Measurements from ENCODE around the gene TCEANC2.
A peak's percentile ranks its signal among the peaks of the same experiment; 100 is the strongest.
"Not testable (repeated sequence)": the region's sequence is repeated elsewhere in the genome, so short reads cannot be mapped to it uniquely, and the experiment has no call there.

Gene TCEANC2

DNA sequence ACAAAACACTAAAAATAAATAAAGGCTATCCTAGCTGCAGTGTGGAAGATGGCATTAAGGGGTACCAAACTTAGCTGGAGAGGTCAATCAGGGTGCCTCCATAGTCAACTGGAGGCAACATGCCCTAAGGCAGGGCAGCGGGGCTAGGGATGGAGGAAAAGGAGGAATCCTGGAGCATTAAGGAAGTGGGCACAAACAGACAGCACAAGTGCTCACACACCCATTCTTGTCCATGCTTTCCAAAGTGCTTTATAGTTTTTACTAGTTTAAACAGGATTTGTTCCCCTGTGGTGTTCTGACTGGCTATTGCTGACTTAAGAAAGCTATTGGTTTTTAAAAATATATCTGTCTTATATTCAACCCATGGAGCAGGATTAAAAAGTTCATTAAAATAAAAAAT lies 33.3 kb downstream of the TCEANC2 start:
- no peak for DNase-seq (ENCODE audit: low read depth)

DNA sequence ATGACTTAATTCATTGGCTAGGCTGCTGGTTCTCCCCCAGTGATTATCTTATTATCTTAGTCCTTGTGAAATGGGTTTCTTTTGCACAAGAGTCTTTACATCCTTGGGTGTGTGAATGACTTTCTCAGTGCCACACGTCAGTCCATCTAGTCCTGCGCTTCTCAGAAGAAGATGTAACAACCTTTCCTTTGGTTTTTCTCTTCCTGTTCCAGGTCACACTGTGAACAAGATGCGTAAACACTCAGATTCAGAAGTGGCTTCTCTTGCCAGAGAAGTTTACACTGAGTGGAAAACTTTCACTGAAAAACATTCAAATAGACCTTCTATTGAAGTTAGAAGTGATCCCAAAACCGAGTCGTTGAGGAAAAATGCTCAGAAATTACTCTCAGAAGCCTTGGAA lies 35.0 kb downstream of the TCEANC2 start:
- no peak for DNase-seq (ENCODE audit: low read depth)

DNA sequence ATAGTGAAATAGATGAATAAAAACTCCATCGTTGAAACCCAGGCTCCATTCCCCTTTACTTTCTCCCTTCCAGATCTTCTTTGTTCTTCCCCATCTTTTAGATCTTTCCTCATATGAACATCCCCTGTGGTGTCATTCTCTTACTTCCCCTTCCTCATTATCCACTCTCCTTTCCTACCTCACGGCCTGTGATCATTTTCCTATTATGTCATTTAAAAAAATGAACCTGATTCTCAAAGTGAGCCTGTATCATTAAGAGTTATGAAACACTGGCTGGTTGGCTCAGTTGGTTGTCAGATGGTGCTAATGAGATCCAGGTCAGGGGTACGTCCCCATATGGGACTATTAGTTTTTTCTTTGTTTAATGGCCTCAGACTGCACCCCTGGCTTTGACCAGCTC lies 38.3 kb downstream of the TCEANC2 start:
- no peak for DNase-seq (ENCODE audit: low read depth)

DNA sequence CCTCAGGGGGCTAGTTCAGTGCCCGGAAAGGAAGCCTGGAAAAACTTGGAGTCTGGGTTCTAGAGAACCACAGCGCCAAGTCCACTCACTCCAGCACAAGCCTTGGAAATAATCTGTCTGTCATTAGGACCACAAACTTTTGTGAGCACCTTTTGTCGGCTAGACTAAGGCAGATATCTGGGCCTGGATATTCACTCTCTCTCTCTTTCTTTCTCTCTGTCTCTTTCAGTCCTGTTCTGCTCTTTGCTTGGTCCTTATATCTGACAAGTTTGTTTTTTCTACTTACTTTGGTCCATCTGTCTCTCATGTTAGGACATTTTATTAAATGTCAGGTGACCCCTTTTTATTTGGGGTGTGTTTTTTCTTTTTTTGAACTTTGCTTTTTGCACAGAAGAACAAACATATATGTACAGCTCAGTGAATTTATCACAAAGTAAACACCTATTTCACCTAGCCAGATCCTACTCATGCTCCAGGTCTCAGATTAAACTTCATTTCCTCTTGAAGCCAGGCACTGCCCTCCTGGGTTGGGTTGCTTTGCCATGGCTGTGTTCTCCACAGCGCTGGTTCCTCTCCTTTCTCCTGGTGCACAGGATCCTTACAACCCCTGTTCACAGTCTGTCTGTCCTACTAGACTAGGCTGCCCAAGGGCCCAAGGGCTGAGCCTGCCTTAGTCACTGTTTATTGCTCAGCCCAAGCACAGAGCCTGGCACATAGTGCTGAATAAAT lies 40.8 kb downstream of the TCEANC2 start:
- DNase-seq (ENCODE audit: low read depth): no peak

DNA sequence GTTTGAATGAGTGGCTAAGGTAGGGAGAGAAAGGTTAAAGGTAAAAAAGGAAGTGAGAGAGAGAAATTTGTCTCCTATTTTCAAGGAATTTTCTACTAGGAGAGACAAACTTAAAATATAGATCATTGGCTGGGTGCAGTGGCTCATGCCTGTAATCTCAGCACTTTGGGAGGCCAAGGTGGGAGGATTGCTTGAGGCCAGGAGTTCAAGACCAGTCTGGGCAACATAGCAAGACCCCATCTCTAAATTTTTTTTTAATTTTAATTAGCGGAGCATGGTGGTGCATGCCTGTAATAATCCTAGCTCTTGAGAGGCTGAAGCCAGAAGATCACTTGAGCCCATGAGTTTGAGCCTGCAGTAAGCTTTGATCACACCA lies 41.3 kb downstream of the TCEANC2 start:
- DNase-seq (ENCODE audit: low read depth): not testable (repeated sequence)

DNA sequence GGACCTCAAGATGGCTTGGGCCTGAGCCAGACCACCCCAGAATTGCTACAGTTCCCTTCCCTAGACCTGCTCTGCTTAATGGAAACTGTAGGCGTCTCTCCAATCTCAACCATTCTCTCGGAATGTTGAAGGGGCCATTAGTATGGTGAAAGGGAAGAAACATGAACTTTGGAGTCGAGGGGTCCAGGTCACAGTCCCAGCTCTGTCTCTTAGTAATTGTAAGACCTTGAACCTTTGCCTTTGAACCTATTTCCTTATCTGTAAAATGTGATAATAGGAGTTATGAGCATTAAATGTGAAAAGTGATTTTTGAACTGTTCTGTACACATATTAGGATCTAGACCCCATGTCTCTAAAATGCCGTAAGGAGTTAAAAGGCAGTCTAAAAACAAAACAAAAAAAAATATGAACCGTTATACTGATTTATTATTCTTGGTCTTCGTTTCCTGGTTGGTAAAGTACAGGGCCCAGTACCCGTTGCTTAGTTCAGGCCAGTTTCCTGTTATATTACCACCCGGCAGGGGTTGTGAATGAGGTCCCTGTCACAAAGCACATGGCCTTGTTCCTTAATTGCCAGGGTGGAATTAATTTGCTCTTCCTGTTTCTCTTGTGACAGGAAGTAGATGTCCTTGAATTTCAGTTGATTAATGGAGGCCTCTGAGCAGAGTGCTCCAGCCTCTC lies 42.3 kb downstream of the TCEANC2 start:
- DNase-seq (ENCODE audit: low read depth): no peak

DNA sequence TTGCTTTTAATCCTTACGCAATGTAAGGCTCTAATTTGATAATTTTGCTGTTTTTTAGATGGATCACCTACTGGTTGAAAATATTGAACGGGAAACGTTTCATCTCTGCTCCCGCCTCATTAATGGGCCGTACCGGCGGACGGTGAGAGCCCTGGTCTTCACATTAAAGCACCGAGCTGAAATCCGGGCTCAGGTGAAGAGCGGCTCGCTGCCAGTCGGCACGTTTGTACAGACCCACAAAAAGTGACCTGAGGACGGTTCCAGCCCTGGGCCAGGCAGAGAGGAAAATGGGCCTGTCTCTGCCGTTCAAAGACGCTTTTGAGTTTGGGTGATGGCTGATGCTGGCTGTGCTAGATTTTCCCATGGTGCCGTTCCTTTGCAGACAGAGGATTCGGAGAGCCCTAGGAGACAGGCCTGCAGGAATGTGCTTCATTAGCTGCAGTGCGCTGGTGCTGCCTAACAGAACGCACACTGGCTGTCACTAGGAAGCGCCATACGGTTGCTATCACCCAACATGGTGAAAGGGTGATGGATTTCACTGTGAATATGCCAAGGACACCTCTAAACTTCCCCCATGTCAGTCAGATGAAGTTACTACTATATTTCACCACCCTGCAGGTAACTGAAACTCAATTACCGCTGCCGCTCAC lies 42.9 kb downstream of the TCEANC2 start:
- no peak for DNase-seq (ENCODE audit: low read depth)

DNA sequence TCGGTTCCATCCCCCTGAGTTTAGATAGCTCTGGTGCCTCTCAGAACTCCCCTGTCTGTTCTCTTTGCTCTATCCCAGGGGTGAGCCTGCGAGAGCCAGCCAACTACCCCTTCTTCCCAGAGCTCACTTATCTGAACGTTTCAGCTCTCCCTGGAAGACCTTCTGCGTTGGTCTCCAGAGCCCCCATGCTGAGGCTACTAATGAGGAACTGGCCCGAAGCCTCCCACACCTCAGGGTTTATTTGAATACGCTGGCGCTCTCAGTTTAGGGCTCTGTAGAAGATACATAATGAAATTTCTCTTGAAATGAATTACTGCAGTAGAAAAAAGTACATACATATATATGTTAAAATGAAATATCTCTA lies 43.5 kb downstream of the TCEANC2 start:
- no peak for DNase-seq (ENCODE audit: low read depth)

DNA sequence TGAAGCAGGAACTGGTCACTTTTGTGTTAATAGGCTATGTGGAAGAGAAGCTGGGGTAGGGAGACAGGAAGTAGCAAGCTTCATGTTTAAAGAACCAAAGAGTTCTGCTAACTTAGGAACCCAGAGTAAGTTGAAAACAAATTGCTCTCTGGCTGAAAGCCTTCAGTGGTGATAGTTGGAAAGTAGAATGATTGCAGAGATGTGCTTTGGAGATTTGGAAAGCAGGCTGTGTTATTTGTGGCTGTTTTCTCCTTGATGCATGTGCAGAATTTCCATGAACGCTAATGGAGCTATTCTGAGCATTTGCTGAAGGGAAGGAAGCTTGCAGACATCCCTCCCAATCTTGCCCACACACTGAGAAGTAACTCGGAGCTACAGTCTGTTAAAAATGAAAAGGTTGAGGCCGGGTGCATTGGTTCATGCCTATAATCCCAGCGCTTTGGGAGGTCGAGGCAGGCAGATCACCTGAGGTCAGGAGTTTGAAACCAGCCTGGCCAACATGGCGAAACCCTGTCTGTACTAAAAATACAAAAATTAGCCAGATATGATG lies 45.7 kb downstream of the TCEANC2 start:
- DNase-seq (ENCODE audit: low read depth): no peak

DNA sequence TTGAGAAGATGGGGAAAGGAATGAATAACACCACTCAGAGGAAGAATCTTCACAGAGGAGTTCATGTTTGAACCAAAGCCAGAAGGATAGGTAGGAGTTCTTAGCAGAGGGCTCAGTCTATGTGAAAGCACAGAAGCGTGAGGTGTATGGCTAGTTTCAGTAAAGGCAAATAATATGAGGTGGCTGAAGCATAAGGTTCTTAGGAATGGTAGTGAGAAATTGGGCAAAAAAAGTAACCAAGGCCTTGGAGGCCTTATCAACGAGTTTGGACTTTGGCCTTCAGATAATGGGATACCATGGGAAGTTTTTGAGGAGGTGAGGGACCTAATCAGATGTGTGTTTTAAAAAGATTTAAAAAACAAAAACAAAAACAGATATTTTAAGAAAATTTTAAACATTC lies 47.1 kb downstream of the TCEANC2 start:
- no peak for DNase-seq (ENCODE audit: low read depth)

DNA sequence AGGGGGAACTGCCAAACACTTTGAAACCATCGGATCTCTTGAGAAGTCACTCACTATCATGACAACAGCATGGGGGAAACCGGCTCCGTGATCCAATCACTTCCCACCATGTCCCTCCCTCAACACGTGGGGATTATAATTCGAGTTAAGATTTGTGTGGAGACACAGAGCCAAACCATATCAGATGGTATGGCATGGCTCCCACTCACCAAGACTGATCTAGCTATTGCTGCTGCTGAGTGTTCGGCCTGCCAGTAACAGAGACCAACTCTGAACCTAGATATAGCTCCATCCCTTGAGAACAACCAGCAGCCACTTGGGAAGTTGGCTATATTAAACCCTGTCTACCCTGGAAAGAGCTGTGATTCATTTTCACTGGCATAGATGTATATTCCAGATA lies 50.0 kb downstream of the TCEANC2 start:
- DNase-seq (ENCODE audit: low read depth): no peak

DNA sequence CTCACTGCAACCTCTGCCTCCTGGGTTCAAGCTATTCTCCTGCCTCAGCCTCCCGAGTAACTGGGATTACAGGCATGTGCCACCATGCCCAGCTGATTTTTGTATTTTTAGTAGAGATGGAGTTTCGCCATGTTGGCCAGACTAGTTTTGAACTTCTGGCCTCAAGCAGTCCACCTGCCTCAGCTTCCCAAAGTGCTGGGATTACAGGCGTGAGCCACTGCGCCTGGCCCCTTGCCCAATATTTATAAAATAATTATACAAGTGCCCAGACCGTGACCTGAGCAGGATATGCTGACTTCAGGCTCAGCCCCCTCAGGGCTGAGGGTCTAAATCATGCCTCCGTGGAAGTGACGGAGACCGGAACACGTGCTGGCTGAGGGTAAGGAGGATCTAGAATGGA lies 51.2 kb downstream of the TCEANC2 start:
- not testable (repeated sequence) for DNase-seq (ENCODE audit: low read depth)

DNA sequence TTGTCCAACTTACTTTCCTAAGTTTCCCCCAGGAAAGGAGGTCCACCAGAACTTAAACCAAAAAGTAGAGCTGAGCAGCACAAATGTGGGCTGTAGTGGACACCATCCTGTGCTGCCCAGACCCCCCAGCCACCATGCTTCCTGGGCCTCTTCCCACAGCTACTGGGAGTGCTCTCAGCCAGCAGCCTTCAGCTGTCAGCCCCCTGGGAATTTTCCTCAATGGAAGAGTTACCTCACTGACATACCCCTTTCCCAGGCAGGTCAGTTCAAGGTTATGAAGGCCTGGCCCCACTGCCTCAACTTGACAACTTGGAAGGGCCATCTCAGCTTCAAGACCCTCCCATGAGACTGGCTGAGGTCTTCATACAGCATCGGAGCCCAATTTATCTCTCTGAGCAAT lies 51.7 kb downstream of the TCEANC2 start:
- DNase-seq (ENCODE audit: low read depth): no peak

DNA sequence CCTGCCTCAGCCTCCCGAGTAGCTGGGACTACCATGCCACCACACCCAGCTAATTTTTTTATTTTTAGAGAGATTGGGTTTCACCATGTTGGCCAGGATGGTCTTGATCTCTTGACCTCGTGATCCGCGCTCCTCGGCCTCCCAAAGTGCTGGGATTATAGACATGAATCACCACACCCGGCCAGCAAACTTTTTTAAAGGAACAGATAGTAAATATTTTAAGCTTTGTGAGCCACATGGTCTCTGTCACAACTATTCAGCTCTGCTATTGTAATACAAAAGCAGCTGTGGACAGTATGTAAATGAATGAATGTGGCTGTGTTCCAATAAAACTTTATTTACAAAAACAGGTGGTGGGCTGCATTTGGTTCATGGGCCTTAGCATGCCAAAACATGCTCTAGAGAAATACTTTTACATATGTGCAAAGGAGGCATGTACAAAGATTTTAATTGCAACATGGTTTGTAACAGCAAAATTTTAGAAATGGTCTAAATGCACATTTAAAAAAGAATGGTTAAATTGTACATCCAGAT lies 52.4 kb downstream of the TCEANC2 start:
- DNase-seq (ENCODE audit: low read depth): peak; percentile 26

DNA sequence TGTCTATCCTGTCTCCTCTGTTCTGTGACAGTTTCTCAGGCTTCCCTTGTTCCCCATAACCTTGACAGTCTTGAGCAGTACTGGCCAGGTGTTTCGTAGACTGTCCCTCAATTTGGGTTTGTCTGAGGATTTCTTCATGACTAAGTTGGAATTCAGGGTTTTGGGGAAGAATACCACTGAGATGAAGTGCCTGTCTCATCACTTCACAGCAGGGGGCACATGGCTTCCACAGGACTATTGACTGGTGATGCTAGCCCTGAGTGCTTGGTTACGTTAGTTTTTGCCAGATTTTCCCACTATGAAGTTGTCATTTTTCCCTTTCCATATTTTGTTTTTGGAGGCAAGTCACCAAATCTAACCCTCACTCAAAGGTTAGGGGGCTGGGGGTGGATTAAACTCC lies 53.7 kb downstream of the TCEANC2 start:
- peak; percentile 21 for DNase-seq (ENCODE audit: low read depth)

DNA sequence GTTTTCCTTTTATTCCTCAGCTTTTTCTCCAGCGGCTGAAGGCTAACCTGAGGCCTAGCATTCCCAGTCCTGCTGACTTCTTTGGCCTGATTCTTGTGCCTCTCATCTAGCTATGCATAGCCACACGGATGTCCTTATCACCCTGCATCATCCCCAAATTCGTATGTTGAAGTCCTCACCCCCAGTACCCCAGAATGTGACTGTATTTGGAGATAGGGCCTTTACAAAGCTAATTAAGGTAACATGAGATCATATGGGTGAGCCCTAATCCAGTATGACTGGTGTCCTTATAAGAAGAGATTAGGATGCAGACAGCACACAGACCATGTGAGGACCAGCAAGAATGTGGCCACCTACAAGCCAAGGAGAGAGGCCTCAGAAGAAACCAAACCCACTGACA lies 54.7 kb downstream of the TCEANC2 start:
- DNase-seq (ENCODE audit: low read depth): no peak

DNA sequence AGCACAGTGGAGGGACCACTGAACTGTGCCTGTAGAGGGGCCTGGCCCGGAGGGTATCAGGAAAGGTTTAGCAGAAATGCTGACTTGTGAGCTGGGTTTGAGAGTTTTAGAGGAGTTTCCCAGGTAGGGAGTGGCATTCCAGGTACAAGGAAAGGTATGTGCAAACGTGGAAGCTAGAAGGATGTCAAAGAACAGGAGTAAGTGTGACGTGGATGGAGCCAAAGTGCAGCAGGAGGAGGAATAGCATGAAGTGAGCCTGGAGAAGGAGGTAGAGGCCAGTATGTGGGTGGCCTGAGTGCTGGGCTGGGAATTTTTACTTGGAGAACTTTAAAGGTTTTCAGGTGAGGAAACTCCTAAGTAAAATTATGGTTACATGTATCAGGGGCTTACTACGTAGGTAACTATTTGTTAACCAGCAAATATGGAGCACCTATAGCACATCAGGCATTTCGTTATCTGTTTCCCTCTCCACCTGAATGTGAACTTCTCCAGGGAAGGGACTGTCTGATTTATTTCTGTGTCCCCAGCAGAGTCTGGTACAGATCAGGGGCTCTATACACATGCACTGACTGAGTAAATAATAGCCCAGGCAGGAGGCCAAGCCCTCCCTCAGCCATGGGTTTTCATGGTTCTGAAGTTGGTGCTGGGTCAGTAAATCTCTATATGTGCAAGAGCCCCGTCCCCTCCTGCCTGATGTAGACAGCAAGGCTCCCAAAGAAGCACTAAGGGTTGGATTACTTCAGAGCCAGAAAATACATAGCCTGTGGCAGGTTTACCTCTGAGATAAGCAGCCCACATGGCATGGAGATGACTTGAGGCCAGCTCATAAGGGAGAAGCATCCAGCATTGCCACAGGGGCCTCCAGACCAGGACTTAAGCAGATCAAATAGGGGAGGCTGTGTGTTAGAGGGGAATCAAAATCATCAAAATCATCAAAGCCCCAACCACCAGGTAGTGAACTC lies 56.0 kb downstream of the TCEANC2 start:
- no peak for DNase-seq (ENCODE audit: low read depth)

DNA sequence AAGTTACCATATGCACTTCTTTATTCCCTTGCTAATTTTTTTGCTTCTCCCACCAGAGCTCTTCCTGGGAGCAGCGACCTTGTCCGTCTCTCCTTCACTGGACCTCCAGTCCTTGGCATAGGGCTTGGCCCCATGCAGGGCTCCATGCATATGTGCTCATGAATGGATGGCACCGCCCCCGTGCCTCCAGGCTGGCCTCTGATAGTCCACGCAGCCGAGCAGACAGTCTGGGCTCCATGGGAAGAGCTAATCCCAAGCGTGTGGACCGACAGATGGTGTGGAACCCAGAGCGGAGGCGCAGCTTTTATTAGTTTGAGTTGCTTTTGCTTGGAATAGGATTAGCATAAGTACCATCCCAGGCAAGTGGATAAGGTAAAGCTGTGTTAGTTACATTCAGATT lies 57.6 kb downstream of the TCEANC2 start:
- DNase-seq (ENCODE audit: low read depth): no peak

DNA sequence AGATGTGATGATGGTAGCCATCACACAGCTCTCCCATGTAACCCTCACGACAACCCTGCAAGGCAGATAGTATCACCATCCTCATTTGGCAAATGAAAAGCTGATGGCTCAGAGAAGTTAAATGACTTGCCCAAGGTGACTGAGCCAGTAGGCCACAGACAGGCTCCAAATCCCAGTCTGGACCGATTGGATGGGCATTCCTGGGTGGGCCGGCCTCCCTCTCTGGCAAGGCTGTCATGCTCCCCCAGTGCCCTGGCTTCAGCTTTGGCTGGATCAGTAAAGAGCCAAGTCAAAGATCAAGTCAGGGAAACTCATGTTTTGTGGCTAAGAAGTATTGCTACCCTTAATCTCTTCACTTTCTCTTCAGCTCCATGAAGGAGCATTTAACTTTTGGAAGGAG lies 58.2 kb downstream of the TCEANC2 start:
- DNase-seq (ENCODE audit: low read depth): no peak

DNA sequence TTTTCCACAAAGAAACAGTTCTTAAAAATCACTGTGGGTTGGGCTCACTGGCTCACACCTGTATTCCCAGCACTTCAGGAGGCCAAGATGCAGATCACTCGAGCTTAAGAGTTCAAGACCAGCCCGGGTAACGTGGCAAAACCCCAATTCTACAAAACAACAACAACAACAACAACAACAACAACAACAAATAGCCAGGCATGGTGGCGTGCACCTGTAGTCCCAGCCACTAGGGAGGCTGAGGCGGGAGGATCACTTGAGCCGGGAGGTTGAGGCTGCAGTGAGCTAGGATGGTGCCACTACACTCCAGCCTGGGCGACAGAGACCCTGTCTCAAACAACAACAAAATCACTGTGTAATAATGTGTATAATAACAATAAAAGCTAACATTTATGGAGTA lies 58.6 kb downstream of the TCEANC2 start:
- no peak for DNase-seq (ENCODE audit: low read depth)

DNA sequence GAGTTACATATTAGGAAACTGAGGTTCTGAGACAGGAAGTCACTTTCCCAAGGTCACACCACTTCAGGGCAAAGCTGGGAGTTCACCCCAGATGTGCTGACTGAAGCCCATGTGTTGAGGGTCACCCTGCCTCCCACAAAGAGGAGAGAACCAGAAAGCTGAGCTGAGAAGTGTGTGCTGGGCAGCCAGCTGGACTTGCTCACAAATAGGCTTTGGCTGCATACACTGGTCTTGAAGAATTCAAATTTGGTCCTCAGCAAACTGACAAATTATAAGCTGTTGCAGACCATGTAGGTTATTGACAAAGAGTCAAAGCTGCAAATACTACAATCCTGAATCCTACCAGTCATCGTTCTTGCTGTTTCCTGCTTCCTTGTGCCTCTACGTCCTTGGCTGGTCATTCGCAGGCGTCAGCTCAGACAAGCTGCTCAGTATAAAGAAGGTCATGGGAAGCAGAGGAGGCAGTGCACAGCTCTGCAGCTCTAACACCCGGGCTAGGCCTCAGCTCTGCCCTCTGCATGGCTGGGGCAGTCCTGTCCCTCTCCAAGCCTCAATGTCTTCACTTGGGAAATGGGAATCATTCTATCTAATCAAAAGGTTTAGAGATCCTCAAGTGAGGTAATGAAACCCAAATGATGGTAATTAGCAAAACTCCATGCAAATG lies 59.4 kb downstream of the TCEANC2 start:
- DNase-seq (ENCODE audit: low read depth): no peak
